Mesothelial cell of epicardium (in vitro differentiated cells): Measurements from ENCODE around the gene FBXL4. TPM values are rescaled to one million over a fixed set of nuclear protein-coding genes. Genes with fewer than 3 reads are reported as not detected.

Source experiments
- DNase-seq, 2 experiments: peaks; one replicate each; pipeline ENCODE4 v3.0.0; 2021; ENCODE audit warnings: low spot score in 2 of 2; ENCODE audit not compliant: unreplicated experiment in 2 of 2
- H3K27ac Mint-ChIP-seq: 2 replicates; pipeline ENCODE4 v1.8.0; 2021; ENCODE audit warnings: mixed read lengths
- H3K27me3 Mint-ChIP-seq: 2 replicates; pipeline ENCODE4 v1.8.0; 2021; ENCODE audit warnings: low read depth, mixed read lengths
- H3K36me3 Mint-ChIP-seq: 2 replicates; pipeline ENCODE4 v1.8.0; 2021; ENCODE audit warnings: mixed read lengths
- H3K4me1 Mint-ChIP-seq: 2 replicates; pipeline ENCODE4 v1.8.0; 2021; ENCODE audit warnings: mixed read lengths
- H3K4me3 Mint-ChIP-seq: 2 replicates; pipeline ENCODE4 v1.8.0; 2021; ENCODE audit warnings: mild to moderate bottlenecking, moderate library complexity, mixed read lengths
- H3K9me3 Mint-ChIP-seq: 2 replicates; pipeline ENCODE4 v1.8.0; 2021; ENCODE audit warnings: mixed read lengths
- CTCF ChIP-seq: fragments of 200-600 bp; sonication (generic); IDR thresholded peaks from one replicate; pipeline ENCODE4 v1.5.0; 2021; ENCODE audit warnings: antibody characterized with exemption; ENCODE audit not compliant: unreplicated experiment
- total RNA-seq: library from RNA; stranded (reverse); gene quantifications from 3 replicates; pipeline ENCODE4 v1.2.1, GENCODE V29; 2021

Gene FBXL4
- total RNA-seq, 1 donor from 2014 or later = 21.2 TPM

GRCh38 chr6:98959631-98960030 lies 11.9 kb upstream of the FBXL4 start:
- no peak for DNase-seq
- Mint-ChIP-seq H3K4me1 (no peaks in the 10 kb centered on the region), H3K4me3 (no peak overlapping the region), H3K9me3 (no peaks in the 10 kb centered on the region), H3K27ac (no peak overlapping the region), H3K27me3 (peaks cover 6% of the 10 kb centered on the region), H3K36me3 (no peaks in the 10 kb centered on the region)
- no peak for TF ChIP-seq CTCF

GRCh38 chr6:98958776-98959175 lies 11.0 kb upstream of the FBXL4 start:
- no peak for DNase-seq
- no peak for TF ChIP-seq CTCF
- Mint-ChIP-seq H3K36me3 (no peaks in the 10 kb centered on the region), H3K27ac (no peak overlapping the region), H3K9me3 (no peaks in the 10 kb centered on the region), H3K27me3 (peaks cover 2% of the 10 kb centered on the region), H3K4me3 (no peak overlapping the region), H3K4me1 (no peaks in the 10 kb centered on the region)

- Mint-ChIP-seq H3K36me3 (no peaks in the 10 kb centered on the region), H3K4me1 (no peaks in the 10 kb centered on the region), H3K9me3 (no peaks in the 10 kb centered on the region), H3K27ac (no peak overlapping the region), H3K4me3 (no peak overlapping the region), H3K27me3 (peaks cover 2% of the 10 kb centered on the region)
- no peak for TF ChIP-seq CTCF
- no peak for DNase-seq
Measured at GRCh38 chr6:98957450-98957849, 9.7 kb upstream of the FBXL4 start.

GRCh38 chr6:98949589-98949988 lies 1.8 kb upstream of the FBXL4 start:
- H3K9me3 Mint-ChIP-seq = peaks cover 8% of the 10 kb centered on the region
- DNase-seq = no peak
- peaks cover 17% of the 10 kb centered on the region for H3K4me1 Mint-ChIP-seq
- H3K36me3 Mint-ChIP-seq = peaks cover 2% of the 10 kb centered on the region
- H3K27me3 Mint-ChIP-seq = no peaks in the 10 kb centered on the region
- TF ChIP-seq CTCF = no peak
- H3K4me3 Mint-ChIP-seq = no peak overlapping the region
- H3K27ac Mint-ChIP-seq = no peak overlapping the region

GRCh38 chr6:98946879-98947410 lies 801 bp downstream of the FBXL4 start:
- no peaks in the 10 kb centered on the region for H3K27me3 Mint-ChIP-seq

More at GRCh38 chr6:98946879-98947410, 801 bp downstream of the FBXL4 start:
- H3K9me3 Mint-ChIP-seq = peaks cover 28% of the 10 kb centered on the region
- H3K36me3 Mint-ChIP-seq = peaks cover 21% of the 10 kb centered on the region
- peaks cover 17% of the 10 kb centered on the region for H3K4me1 Mint-ChIP-seq
- H3K27ac Mint-ChIP-seq = peak overlapping the region; percentile 93
- DNase-seq = peak in 1 of 2 experiments; percentile 41
- TF ChIP-seq CTCF = no peak
- peak overlapping the region; percentile 96 for H3K4me3 Mint-ChIP-seq
